GM19351 (cell line): ENCODE measurements around the gene ANKMY2.
A peak's percentile ranks its signal among the peaks of the same experiment; 100 is the strongest.

Experiments used
- ATAC-seq: cut with Tn5 transposase; IDR thresholded peaks from one replicate; pipeline ENCODE4 v1.9.1; 2021; ENCODE audit warnings: mild to moderate bottlenecking, moderate library complexity; ENCODE audit not compliant: unreplicated experiment

The ANKMY2 gene

DNA sequence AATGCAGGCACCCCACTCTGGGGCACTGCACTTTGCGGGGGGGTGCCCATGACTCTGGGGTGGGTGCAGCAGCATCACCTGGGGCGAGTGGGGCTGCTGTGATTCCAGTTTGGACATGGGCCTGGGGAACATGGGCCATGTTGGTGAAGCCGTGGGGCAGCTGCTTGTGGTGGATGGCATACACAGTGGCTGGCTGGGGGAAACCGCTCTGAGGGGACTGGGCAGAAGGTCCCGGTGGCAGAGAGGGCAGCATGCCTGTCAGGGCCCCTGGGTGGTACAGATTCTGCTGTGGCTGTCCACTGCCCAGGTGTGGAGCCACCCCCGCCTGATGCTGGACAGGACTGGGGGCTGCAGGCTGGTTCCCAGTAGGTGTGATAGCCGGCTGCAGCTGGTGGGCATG lies 61.7 kb downstream of the ANKMY2 start:
- no peak for ATAC-seq

DNA sequence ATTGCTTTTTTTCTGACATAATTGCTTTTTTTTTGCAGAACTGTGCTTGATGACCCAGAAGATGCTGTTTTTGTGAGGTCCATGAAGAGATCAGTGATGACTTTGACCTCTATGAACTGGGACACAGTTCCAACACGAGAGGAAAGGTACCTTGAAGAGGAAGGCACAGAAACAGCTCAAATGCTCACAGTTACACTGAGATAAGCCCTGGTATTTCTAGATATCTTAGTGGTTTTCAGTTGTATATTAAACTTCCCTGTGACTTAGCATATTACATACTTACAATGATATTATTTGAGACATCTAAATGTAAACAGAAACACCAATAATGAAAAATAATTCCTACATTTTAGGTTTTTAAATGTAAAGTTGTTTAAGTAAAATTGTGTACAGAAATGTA lies 64.3 kb downstream of the ANKMY2 start:
- no peak for ATAC-seq

DNA sequence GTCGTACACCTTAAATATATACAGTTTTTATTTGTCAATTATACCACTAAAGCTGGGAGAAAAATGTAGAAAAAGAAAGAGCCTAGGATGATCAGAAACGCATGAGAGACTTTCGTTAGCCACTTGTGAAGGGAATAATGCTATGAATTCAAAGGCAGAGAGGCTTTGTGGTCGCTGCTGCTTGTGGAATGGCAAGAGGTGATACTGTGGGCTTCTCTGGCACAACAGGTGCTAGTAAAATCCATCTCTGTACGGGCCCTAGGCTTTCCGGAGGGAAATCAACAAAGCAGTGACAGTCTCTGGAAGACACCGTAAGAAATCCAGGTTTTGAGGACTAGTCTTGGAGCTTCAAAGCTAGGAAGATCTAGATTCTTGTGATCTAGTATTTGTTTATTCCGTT lies 66.3 kb downstream of the ANKMY2 start:
- ATAC-seq, result no peak

DNA sequence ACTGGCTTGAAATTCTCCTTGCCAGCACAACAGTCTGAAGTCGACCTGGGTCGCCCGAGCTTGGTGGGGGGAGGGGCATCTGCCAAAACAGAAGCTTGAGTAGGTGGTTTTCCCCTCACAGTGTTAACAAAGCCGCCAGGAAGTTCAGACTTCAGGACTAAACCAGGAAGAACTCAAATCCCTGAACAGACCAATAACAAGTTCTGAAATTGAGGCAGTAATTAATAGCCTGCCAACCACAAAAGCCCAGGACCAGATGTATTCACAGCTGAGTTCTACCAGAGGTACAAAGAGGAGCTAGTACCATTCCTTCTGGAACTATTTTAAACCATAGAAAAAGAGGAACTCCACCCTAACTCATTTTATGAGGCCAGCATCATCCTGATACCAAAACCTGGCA lies 73.6 kb downstream of the ANKMY2 start:
- no peak for ATAC-seq

DNA sequence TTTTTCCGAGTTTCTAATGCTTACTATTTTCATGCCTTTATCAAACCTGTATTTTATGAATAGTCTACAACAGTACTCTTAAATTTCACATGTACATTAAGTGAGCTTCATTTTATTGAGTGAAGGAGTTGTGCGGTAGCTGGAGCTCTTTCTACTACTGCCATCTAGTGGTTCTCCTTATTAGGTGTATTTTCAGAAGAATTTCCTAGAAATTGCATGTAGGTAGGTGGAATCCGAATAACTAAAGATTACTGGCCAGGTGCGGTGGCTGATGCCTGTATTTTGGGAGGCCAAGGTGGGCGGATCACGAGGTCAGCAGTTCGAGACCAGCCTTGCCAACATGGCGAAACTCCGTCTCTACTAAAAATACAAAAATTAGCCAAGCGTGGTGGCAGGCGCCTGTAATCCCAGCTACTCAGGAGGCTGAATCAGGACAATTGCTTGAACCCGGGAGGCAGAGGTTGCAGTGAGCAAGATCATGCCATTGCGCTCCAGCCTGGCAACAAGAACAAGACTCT lies 80.6 kb downstream of the ANKMY2 start:
- peak; percentile 79 for ATAC-seq

DNA sequence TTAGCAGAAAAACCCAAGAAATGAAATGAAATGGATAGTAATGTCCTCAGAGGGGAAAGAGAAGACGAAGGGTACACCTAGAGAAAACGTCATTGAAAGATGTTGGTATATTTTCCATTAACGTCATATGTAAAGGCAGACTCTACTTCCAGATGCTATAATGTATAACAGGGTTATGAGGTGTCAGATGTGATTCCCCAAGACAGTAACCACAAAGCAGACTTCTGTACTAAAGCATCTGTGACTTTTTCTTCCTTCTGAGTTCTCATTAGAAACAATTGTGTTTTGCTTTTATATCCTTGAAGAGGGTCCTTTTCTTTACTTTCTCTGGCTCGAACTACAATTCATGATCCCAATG lies 81.6 kb downstream of the ANKMY2 start:
- no peak for ATAC-seq

DNA sequence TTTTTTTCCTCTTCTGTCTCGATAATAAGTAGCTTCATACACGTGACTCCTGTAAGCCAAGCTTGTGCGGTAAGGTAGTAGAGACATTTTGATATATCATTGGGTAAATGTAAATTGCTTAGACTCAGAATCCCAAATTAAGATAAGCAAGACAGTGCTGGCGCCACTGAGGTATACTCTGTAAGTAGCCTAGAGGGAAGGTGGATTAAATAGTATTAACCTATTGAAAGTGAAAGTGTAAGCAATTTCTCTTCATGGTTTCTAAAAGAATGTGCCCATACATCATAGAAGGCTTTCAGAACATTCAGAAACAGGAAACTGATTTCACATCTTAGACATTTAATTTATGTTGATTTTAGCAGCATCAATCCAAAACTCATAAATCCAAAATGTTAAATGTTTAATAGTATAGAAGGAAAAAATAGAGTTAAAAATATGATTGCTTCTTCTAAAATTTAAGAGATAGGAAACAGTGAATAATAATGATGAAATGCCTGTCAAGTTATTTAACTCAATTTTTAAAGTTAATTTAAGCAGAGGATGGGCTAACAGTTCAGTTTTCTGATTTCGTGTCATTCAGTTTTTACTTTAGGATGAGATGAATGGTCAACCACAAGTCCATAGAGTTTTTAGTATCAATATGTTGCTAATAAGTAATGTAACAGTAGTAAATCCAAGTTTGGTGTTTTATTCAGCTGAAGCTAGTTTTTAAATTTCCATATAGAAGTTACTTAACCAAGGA lies 82.1 kb downstream of the ANKMY2 start:
- peak; percentile 69 for ATAC-seq

DNA sequence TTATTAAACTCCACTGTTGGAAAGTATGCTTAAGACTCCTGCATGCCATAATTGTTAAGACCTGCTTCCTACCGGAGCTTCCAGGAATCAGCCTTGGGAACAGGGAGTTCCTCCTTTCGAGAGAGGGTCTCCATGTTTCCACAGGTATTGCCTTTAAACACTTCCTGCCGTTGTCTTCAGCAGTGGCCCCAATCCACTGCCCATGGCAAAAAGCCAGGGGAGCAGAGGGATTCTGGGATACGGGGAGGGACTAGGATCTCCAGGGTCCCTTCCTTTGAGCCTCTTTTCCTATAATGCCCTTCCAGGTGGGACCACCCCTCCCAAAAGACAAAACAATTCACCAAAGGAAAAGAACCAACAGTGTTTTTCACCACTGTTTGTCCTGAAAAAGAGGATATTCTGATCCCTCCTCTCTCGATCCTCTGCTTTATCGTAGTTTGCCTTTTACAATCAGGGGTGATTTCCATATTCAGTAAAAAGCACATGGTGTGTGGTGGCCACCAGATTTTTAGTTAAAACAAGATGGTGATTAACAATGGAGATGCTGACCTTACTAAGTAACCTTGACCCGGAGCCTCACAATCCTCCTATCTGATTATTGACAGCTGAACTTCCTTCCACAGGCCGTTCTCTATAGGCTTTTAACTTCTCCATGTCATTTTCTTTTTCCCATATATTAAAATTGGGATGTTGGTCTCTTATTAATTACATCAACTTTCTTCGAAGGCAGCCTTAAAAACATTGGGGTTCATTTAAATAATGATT lies 82.9 kb downstream of the ANKMY2 start:
- ATAC-seq, result no peak

DNA sequence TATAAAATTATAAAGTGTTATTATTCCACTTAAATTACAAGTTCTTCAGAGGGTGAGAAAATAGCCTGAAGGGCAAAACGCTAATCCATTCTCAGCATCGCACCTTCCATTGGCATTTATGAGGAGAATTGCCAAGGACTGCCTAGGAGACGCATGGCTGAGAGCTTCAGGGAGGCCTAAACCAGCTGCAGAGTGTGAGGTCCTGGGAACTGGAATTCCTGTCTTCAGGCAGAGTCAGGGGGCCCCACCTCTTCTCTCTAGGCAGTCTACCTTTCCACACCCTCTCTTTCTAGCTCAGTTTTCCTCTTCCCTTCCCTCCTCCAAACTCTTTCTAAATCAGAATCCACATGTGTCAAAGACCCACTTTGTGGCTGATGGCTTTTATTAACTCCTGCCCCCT lies 83.6 kb downstream of the ANKMY2 start:
- no peak for ATAC-seq

DNA sequence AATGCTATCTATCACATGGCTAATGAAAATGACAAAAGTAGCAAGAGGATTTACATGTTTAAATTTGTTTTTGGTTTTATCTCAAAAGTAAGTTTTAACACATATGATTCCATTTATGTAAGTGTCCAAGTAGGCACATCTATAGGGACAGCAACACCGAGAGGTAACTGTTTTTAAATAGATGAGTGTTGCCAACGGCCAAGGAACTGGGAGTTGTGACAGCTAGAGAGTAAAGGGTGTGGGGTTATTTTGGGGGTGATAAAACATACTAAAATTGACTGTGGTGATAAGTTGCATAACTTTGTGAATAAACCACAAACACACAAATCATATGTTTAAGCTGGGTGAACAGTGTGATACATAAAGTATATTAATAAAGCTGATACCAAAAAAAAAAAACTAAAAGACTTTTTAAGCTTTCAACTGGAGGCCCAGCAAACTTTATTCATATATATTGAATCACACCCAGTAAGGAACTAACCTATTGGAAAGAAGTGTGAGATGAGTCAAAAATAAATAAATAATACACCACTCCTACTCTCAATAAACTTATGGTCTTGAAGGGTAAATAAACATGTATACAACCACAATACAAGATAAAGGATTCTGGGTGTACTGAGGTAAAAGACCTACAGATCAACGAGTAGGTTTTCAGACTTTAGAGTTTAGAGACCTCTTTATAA lies 85.9 kb downstream of the ANKMY2 start:
- no peak for ATAC-seq

DNA sequence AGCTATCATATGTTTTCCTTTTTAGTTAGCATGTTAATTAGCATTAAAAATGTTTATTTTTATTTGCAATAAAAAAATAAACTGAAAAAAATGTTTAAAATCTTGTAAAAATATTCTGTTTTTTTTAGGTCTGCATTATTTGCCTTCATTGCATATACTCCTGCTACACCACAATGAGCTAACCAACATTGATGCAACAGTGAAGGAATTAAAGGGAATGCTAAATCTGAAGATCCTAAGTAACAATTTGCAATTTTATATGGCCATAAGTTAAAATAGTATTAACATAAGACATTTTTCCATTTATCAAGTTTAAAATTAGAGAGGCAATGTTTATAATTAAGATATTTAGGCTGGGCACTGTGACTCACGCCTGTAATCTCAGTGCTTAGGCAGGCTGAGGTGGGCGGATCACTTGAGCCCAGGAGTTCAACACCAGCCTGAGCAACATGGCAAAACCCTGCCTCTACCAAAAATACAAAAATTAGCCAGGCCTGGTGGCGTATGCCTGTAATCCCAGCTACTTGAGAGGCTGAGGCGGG lies 86.7 kb downstream of the ANKMY2 start:
- ATAC-seq, result no peak

DNA sequence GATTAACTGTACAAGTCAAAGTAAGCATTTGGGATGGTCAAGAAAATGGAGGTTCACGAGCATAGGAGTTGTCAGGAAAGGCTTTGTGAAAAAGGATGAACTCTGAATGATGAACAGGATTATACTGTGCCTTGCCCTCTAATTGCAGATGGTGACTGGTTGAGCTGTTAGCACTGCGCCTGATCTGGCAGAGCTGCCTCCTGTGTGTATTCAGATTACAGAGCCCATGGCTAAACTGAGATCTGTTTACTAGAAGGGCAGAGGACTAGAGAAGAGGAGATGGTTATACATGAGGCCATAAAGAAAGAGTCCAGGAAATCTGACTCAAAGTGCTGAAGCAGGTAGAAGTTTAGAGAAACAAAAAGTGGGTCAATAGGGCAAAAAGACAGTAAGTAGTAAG lies 89.2 kb downstream of the ANKMY2 start:
- ATAC-seq, result no peak

DNA sequence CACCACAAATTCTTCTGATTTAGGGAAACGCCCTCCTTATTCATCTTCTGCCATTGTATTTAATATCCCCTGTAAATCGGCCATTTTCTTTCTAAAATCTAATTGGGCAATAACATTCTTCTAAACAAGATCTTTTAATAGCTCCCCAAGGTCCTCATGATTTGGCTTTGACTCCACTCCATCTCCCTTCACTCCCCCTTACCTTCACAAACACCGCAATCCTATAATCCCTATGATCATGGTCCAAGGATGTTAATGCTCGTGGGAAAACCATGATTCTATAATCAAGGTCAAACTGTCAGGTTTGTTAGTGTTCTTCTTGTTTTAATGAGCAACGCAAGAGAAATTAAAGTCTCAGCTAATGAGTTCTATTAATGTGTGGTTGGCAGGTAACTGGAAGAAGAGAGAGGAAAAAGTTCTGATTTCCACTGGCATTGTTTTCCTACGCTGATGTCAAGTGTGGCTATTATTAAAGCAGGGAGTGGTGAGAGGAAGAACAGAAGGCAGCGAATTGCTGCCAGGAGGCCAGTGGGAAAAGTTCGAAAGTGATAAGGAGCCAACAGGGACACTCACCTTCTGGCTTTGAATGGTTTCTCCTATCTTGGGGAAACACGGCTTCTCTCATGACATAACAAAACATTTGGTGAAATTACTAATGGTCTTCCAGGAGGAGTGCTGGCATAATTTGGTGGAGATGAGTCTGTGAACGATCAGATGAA lies 90.9 kb downstream of the ANKMY2 start:
- no peak for ATAC-seq

DNA sequence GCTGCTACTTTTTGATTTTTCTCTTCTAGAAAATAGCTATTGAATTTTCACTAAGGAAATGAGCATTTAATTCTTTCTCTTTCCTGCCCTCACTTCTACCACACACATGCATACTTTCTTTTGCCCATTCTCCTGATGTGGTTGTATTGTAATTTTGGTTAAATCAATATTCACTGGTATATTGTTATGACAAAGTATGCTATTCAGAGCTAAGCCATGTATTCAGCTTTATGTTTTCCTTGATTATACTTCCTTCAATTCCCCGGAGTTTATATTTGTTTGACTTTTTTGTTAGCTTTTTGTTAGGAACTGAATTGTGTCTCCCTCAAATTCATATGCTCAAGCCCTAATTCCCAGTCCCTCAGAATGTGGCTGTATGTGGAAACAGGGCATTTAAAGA lies 94.9 kb downstream of the ANKMY2 start:
- ATAC-seq, result no peak
